NCI-H1436 (cell line): ENCODE measurements around the gene SLC29A1.
A peak's percentile ranks its signal among the peaks of the same experiment; 100 is the strongest.

Experiments
- DNase-seq: peaks from one replicate; lab custom pipeline; 2025; lab: John Stamatoyannopoulos, UW

SLC29A1 gene

DNA sequence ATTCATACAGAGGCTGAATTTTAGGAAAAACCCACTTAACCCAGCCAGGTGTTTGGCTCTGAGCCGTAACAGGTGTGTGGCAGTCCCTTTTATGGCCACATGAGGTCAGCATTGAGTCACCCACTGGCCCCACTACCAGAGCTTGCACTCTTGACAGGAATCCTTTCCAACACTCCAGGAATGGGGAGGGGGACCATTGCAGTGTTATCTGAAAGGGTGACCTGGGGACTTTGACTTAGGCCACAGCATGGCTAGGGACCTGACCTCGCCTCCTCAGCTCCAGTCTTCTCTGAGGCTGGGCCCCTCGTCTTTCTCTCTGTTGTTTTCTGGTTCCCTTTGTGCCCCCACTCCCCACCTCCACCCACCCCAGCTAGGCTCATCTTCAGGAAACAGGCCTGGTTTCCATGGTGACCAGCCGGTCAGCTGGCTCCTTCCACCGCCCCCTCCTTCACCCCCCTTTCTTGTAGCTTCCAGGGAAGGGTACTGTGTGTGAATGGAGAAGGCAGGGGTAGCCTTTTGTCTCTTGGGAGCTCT, 44.8 kb downstream of the SLC29A1 start:
- peak; percentile 62 for DNase-seq

DNA sequence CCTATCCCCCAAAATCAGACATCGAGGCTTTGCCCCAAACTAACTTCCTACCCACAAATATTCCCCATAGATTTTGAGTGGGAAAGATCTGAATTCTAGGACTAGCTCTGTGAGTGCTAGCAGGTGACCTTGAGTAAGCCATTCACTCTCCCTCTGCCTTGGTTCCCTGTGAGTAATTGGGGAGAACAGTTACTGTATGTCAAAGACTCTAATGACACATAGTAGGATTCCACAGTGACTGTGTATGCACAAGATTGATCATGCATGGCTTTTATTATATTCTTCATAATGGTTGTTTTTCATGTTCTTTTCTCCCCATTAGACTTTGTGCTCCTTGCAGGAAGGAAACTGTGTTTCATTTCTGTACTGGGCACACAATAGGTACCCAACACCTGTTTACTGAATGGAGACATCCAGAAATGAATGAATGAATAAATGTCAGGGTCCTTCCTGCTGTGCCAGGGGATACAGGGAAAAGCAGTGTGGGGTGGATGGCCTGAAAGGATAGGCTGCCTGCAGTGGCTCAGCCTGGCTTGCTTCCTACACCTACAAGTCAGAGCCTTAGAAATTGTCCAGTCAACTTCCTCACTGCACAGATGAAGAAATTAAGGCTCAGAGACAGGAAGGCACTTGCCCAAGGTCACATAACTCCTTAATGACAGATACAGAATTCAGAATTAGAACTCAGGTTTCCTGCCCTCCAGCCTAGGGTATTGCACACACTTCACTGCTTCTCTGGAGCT, 46.0 kb downstream of the SLC29A1 start:
- DNase-seq: no peak

DNA sequence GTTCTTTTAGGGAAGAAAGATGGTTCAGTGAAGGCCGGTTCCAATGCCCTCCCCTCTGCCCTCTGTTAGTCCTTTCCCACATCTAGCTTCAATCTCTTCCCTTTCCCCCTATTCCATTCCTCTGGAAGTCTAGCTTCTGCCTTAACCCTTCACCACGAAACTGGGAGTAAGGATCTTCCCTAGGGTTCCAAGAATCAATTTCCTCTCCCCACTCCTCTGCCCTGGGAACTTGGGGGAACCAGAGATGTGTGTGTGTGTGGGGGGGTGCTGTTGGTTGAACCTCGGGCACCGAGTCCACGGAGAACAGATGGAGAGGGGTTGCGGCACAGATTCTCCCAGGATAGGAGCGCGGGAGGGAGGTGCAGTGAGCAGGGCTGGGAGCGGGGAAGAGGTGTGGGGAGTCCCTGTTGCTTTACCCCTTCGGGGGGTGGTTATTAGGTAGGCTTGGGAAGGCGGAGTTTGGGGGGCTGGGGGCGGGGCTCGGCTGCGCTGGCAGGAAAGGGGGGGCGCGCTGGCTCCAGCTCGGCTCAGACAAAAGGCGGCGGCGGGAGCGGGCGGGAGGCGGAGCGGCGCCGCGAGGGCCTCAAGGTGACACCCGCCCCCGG, 46.6 kb downstream of the SLC29A1 start, which contains the start of gene TMEM151B:
TSS of gene TMEM151B (plus strand) at position 530 of the 605 bp plus-strand sequence. CDS start 293 bp downstream, outside the sequence.
- no peak for DNase-seq

DNA sequence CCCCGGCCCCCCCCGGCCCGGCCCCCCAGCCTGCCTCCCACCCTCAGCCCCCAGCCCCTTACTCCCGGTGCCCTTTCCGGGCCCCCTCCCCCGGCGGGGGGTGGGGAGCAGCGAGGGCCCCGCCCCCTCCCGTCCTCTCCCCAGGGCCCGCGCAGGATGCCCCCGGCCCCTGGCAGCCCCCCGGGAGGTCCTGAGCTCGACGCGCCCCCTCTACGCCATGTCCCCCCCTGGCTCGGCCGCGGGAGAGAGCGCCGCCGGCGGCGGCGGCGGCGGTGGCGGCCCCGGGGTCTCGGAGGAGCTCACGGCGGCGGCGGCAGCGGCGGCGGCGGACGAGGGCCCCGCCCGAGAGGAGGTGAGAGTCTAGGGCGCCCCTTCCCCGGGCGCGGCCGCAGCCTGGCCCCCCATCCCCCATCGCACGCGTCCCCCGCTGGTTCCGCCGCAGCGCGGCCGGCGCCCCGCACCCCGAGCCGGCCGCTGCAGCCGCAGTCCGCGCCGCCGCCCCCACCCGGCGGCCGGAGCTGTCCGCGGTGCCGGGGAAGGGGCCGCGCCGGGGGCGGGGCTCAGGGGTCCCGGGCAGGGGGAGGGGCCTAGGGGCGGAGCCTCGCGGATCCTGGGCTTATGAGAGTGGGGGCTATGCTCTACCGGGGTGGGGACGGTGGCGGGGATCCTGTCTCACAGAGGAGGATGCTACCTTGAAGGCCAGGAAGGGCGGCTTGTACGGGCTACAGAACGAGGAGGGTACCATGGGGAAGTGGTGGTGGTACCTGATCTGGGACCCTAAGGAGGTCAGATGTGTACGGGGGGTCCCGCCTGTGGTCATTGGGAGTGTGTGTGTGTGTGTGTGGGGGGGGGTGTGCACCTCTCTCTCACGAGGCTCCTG, 47.4 kb downstream of the SLC29A1 start:
- peak; percentile 51 for DNase-seq

DNA sequence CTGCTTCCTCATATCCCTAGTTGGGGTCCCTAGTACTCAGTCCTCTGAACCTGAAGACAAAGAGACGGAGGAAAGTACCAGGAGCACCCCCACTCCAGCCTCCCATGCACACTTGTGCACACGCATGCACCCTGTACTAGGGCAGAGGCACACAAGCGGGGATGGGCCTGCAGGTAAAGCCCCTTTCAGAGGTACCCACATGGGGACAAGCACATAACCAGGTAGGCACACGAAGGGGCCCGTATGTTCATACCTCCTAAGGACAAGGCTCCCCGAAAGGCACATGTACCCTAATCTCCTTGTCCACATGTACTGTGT, 48.0 kb downstream of the SLC29A1 start:
- DNase-seq: no peak

DNA sequence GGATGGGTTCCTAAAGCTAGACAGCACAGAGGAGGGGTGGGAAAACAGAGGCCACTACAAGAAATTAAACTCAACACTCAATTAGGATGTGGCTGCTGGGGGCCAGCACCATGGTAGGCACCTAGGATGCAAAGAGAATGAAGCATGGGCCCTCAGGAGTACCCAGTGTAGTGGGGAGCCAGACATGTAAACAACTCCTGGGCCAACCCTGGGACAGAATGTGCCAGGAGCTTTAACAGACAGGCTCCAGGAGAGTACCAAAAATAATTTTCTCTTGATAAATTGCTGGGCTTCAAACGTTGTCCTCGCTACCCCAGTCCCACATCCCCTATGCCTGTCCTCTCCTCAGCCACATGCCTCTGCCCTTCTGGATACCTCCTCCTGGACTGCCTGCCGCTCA, 48.5 kb downstream of the SLC29A1 start:
- no peak for DNase-seq

DNA sequence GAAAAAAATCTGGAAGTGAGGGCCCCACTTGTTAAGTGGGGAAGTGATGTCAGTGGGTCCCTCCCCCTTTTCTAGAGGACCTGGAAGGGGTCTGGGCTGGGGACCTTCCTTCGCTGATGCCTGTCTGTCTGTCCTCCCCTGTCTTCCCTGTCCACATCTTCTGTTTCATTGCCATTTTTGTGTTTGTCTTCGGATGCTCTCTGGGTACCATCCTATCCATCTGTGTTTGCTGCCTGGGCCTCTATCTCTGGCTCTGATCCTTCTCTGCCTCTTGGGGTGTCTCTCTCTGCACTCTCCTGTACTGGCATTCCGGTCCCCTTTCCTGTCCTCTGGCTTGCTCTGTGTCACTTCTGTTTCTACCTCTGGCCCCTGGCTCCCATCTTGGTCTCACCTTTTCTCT, 49.1 kb downstream of the SLC29A1 start:
- DNase-seq: no peak

DNA sequence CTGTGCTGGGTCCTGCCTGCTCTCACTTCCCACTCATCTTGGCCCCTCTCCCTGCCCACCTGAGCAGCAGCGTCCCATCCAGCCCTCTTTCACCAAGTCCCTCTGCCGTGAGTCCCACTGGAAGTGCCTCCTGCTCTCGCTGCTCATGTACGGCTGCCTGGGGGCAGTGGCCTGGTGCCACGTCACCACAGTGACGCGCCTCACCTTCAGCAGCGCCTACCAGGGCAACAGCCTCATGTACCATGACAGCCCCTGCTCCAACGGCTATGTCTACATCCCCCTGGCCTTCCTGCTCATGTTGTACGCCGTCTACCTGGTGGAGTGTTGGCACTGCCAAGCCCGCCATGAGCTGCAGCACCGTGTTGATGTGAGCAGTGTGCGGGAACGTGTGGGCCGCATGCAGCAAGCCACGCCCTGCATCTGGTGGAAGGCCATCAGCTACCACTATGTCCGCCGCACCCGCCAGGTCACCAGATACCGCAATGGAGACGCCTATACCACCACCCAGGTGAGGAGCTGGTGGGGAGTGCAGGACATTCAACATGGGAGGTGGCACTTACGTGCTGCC, 49.7 kb downstream of the SLC29A1 start:
- DNase-seq: no peak

DNA sequence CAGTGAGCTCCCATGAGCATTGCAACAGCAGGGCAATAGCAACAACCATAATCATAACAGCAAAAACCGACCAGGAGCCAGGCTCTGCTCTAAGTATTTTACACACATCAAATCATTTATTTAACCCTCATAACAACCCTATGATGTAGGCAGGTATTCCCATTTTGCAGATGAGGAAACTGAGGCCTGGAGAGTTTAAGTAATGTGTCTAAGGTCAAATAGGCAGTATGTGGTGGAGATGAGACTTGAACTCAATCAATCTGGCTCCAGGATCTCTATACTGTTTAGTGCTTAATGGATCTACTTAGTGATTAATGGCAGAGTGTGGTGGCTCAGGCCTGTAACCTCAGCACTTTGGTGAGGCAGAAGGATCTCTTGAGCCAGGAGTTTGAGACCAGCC, 50.2 kb downstream of the SLC29A1 start:
- DNase-seq: no peak

DNA sequence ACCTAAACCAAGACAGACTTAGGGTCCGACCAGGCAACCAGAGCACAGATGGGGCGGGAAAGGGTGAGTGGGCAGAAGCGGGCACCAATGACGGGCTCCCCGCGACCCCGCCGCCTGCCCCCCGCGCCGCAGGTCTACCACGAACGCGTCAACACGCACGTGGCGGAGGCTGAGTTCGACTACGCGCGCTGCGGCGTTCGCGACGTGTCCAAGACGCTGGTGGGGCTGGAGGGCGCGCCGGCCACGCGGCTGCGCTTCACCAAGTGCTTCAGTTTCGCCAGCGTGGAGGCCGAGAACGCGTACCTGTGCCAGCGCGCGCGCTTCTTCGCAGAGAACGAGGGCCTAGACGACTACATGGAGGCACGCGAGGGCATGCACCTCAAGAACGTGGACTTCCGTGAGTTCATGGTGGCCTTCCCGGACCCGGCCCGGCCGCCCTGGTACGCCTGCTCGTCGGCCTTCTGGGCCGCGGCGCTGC, 51.9 kb downstream of the SLC29A1 start:
- DNase-seq: no peak

DNA sequence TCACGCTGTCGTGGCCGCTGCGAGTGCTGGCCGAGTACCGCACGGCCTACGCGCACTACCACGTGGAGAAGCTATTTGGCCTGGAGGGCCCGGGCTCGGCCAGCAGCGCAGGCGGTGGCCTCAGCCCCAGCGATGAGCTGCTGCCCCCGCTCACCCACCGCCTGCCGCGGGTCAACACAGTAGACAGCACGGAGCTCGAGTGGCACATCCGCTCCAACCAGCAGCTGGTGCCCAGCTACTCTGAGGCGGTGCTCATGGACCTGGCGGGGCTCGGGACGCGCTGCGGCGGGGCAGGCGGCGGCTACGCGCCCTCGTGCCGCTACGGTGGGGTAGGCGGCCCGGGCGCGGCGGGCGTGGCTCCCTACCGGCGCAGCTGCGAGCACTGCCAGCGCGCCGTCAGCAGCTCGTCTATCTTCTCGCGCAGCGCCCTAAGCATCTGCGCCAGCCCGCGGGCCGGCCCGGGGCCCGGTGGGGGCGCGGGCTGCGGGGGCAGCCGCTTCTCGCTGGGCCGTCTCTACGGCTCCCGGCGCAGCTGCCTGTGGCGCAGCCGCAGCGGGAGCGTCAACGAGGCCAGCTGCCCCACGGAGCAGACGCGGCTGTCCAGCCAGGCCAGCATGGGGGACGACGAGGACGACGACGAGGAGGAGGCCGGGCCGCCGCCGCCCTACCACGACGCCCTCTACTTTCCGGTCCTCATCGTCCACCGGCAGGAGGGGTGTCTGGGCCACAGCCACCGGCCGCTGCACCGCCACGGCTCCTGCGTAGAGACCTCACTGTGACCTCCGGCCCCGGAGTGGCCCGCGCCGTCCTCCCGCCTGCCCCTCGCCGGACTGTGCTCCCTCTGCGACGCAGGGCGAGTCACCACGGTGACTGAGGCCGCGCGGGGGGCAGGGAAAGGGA, 52.6 kb downstream of the SLC29A1 start:
- no peak for DNase-seq

DNA sequence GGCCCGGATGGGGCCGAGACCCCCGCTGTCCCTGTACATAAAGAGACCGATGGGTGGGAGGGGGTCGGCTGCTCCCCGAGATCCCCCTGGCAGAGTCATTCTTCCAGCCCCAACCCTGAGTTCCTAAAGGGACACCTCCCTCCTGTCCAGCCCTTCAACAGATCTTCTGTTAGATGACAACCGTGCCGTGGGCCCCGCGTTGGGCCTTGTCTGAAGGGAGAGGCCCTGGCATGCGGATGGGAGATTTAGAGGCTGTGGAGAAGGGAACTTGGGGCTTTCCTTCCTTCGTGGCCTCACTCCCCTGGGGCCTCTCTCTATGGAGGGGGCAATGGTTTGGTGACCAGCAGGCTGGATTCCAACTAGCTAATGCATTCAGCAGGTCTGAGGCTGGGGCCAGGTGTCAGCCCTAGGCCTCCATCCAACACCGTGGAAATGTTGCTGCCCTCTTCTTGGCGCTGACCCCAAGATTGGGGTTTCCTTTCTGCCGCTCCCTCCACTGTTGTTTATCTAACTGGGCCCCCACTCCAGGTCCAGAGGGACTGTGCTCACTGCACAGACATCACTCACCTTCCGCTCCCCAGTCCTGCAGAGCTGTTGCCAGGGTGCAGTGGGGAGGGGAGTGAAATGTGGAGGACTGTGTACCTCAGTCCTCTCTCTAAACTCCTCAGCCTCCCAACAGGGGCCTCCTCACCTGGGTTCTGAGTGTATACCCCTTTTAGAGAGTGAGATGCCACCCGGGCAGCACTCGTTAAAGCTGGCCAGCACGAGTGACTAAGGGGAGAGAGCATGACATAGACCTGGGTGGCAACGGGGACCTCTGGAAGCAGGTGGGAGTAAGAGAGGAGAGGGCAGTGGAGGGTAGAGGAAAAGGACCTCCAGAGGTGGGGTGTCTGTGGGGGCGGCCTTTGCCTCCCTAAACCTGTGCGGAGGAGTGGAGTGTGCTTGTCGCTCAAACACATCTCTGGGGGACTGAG, 53.6 kb downstream of the SLC29A1 start:
- DNase-seq: no peak

DNA sequence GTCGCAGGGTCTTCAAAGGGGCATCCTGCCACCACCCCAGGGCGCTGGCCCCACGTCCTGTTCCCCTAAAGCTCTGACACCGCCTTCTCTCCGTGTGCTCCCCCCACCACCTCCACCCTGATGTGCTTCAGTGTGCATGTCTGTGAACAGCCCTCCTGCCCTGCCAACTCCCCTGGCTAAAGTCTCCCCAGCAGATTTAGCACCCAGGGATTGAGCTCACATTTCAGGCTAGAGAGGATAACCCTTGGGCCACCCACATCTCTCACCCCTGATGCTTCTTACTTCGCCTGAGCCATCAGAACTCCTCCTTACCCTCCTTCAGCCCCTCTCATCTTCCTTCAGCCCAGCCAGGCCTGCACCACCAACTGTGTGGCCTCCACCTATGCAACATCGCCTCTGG, 54.4 kb downstream of the SLC29A1 start:
- no peak for DNase-seq

DNA sequence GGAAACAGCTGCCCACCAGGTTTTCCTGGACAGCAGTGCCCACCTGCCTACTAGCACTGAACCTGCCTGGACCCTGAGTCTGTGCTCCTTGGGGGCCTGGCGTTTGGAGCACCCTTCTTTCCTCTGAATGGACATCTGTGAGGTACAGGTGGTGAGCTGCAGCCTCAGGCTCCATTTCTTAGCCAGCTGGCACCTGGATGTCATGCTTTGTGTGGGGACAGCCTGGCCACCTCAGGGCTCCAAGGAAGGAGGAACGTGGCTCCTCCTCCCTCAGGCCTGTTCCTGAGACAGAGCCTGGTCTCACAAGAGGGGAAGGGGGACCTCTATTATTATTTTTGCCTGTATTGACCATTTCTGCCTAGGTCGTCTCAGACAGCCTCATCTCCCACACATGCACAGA, 54.9 kb downstream of the SLC29A1 start:
- no peak for DNase-seq

DNA sequence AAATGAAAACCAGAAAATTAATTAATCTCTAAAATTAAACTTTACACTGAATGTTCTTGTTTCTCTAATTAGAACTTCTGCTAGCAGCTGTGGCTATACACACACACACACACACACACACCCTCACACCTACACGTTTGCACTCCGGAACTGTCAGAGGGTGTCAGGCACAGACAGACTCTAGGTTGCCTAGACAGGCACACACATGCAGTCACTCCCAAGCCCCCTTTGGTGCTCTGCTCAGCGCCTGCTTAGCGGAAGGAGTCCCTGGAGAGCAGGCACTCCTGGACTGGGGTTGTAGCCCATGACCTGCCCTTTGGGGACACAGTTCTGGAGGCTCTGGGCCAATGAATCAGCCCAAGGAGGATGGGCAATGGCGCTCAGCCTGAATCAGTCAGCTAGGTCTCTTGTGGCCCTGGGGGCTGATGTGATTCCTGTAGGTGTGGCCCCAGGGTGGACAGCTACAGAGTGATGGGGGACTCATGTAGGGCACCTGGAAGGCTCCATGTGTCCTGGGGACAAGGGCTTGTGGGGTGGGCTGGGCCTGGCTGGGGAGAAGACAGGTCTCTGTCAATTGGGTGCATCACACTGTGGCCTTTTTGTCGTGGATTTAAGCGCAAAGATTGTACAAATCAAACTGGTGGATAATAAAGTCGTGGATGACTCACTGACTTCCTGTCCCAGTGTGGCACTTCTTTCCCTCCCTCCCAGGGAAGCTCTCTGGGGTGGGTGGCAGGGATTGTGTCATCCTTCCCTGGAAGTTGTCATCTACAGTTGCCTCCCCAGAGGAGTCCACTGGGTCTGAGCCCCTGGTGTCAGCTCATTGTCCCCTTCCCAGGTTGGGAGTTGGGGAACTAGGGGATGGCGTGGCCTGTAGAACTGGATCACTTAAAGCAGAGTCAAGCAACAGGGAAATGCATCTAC, 55.6 kb downstream of the SLC29A1 start:
- no peak for DNase-seq
